Stimulated activated CD4-positive, alpha-beta T cell treated with anti-CD3 and anti-CD28 coated beads, Interleukin-1b, Interleukin-23, amount 100 ng/mL, for 4 hours (primary cell): ENCODE measurements around the gene MACROD2.

Experiments
- DNase-seq, 2 donors: peaks; one replicate each; pipeline ENCODE4 v3.0.0-alpha.2; 2020; ENCODE audit warnings: low read depth in 2 of 2

The MACROD2 gene

GRCh38 chr20:14709439-14709838 lies 714.1 kb downstream of the MACROD2 start:
- DNase-seq = no peak

GRCh38 chr20:14710951-14711350 lies 715.6 kb downstream of the MACROD2 start:
- DNase-seq = no peak

- DNase-seq = no peak
Measured at GRCh38 chr20:14711652-14712051, 716.3 kb downstream of the MACROD2 start.

- DNase-seq = no peak
Measured at GRCh38 chr20:14712302-14712739, 717.0 kb downstream of the MACROD2 start.

- DNase-seq = no peak
Measured at GRCh38 chr20:14715400-14715799, 720.1 kb downstream of the MACROD2 start.

GRCh38 chr20:14716351-14716801 lies 721.1 kb downstream of the MACROD2 start:
- DNase-seq = no peak

- no peak for DNase-seq
Measured at GRCh38 chr20:14717134-14717999, 722.1 kb downstream of the MACROD2 start.

- DNase-seq = no peak
Measured at GRCh38 chr20:14720251-14720650, 724.9 kb downstream of the MACROD2 start.

- no peak for DNase-seq
Measured at GRCh38 chr20:14721926-14722452, 726.7 kb downstream of the MACROD2 start.

- DNase-seq = no peak
Measured at GRCh38 chr20:14723614-14724013, 728.3 kb downstream of the MACROD2 start.

- DNase-seq = no peak
Measured at GRCh38 chr20:14724036-14724435, 728.7 kb downstream of the MACROD2 start.

- no peak for DNase-seq
Measured at GRCh38 chr20:14724468-14724867, 729.2 kb downstream of the MACROD2 start.

GRCh38 chr20:14726591-14726990 lies 731.3 kb downstream of the MACROD2 start:
- DNase-seq = no peak

- DNase-seq = no peak
Measured at GRCh38 chr20:14727485-14728150, 732.3 kb downstream of the MACROD2 start.

- no peak for DNase-seq
Measured at GRCh38 chr20:14729390-14729789, 734.1 kb downstream of the MACROD2 start.

- no peak for DNase-seq
Measured at GRCh38 chr20:14732343-14732742, 737.0 kb downstream of the MACROD2 start.

GRCh38 chr20:14732996-14733395 lies 737.7 kb downstream of the MACROD2 start:
- no peak for DNase-seq

GRCh38 chr20:14740380-14740779 lies 745.1 kb downstream of the MACROD2 start:
- DNase-seq = no peak

- no peak for DNase-seq
Measured at GRCh38 chr20:14741616-14742015, 746.3 kb downstream of the MACROD2 start.

GRCh38 chr20:14744723-14745122 lies 749.4 kb downstream of the MACROD2 start:
- DNase-seq = no peak

- DNase-seq = no peak
Measured at GRCh38 chr20:14745830-14746229, 750.5 kb downstream of the MACROD2 start.

- no peak for DNase-seq
Measured at GRCh38 chr20:14751191-14751590, 755.9 kb downstream of the MACROD2 start.

- no peak for DNase-seq
Measured at GRCh38 chr20:14757728-14758127, 762.4 kb downstream of the MACROD2 start.
